GM21526 (cell line): ENCODE measurements around the gene PLXDC2.

ENCODE experiments used
- ATAC-seq: cut with Tn5 transposase; IDR thresholded peaks from one replicate; pipeline ENCODE4 v1.9.1; 2021; ENCODE audit warnings: moderate library complexity; ENCODE audit not compliant: unreplicated experiment, low FRiP score

Gene PLXDC2

GRCh38 chr10:20299034-20299736 is 483.0 kb downstream of the PLXDC2 start:
- ATAC-seq, result no peak

GRCh38 chr10:20300735-20301134 is 484.5 kb downstream of the PLXDC2 start:
- no peak for ATAC-seq

GRCh38 chr10:20302033-20302432 is 485.8 kb downstream of the PLXDC2 start:
- no peak for ATAC-seq

- ATAC-seq, result no peak
Observed at GRCh38 chr10:20303453-20304152, 487.4 kb downstream of the PLXDC2 start.

GRCh38 chr10:20313665-20314064 is 497.4 kb downstream of the PLXDC2 start:
- ATAC-seq, result no peak

- no peak for ATAC-seq
Observed at GRCh38 chr10:20314431-20314830, 498.2 kb downstream of the PLXDC2 start.

- no peak for ATAC-seq
Observed at GRCh38 chr10:20327954-20328353, 511.7 kb downstream of the PLXDC2 start.

GRCh38 chr10:20330246-20330645 is 514.0 kb downstream of the PLXDC2 start:
- ATAC-seq, result no peak

- no peak for ATAC-seq
Observed at GRCh38 chr10:20334559-20334958, 518.3 kb downstream of the PLXDC2 start.
